Epidermal melanocyte (primary cell): Measurements from ENCODE around the gene FXR1.

Source experiments
- DNase-seq: peaks from one replicate; pipeline ENCODE4 v3.0.0; 2011; ENCODE audit warnings: low spot score; ENCODE audit not compliant: insufficient read length

The FXR1 gene

GRCh38 chr3:181006541-181006940 lies 94.1 kb downstream of the FXR1 start:
- no peak for DNase-seq

DNA sequence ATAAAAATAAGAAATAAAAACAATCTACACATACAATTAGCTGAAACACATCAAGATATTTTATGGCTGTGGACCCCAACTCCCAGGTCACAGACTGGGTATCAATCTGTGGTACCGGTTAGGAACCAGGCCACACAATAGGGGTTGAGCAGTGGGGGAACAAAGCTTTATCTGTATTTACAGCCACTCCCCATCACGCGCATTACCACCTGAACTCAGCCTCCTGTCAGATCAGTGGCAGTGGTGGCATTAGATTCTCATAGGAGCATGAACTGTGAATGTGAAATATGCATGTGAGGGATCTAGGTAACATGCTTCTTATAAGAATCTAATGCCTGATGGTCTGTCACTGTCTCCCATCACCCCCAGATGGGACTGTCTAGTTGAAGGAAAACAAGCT lies 94.8 kb downstream of the FXR1 start:
- DNase-seq, result no peak

GRCh38 chr3:181008796-181009195 lies 96.3 kb downstream of the FXR1 start:
- no peak for DNase-seq

DNA sequence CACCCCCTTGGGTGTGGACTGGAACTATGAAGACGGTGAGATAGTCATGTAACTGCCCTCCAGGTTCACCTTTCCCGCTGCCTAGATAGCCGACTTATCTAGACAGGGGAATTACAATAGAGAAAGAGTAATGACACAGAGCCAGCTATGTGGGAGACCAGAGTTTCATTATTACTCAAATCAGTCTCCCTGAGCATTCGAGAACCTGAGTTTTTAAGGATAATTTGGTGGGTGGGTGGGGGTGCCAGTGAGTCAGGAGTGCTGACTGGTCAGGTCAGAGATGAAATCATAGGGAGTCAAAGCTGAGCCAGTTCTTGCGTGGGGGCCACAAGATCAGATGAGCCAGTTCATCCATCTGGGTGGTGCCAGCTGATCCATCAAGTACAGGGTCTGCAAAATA lies 96.8 kb downstream of the FXR1 start:
- no peak for DNase-seq

DNA sequence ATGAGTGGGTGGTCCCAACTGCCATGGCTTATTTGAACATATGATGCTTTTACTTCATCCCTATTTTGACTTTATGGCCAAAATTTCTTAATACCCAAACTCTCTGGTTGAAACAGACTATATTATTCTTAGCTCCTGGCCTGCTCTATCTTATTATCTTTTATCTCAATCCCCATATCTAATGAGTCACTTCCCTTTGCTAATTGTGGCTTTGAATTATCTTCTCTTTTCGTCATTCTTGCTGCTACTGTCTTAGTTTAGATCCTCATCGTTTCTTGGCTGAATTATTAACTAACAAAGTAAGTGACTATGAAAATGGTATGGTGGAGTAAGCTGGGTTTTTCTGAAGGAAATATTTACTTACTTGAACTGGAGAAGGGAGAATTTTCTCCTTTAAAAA lies 105.2 kb downstream of the FXR1 start:
- no peak for DNase-seq

DNA sequence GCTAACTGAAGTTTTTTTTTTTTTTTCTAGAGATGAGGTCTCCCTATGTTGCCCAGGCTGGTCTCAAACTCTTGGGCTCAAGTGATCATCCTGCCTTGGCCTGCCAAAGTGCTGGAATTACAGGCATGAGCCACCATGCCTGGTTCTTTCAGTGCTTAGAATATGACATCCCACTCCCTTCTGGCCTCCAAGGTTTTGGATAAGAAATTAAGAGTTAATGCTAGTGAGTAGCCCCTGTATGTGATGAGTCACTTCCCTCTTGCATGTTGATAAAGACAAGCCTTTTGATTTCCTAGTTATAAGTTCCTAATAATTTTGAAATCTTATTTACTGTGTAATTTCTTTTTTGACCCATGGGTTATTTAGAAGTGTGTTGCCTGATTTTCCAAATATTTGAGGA lies 112.7 kb downstream of the FXR1 start:
- DNase-seq, result no peak

DNA sequence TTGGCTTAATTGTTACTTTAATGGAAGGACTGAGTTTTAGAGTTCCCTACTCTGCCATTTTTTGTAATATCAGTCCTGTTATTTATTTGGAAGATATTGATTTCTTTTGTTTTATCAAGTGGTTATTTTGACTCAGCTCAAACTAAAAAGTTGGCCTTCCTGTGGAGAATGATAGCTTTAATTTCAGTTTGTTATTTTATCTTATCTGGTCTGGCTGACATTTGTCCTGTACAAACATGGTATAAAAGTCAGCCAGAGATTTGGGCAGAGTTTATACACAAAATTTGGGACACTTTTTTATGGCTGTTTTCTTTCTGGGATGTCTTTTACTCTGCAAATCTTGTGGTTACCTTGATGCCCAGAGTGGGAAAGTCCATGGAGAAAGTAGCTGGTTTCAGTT lies 118.5 kb downstream of the FXR1 start:
- no peak for DNase-seq
